Glutamatergic neuron (in vitro differentiated cells): Measurements from ENCODE around the gene PCBD2. TPM values are rescaled to one million over a fixed set of nuclear protein-coding genes. Genes with fewer than 3 reads are reported as not detected.
"Not testable (repeated sequence)": the region's sequence is repeated elsewhere in the genome, so short reads cannot be mapped to it uniquely, and the experiment has no call there.

Experiments used
- DNase-seq: peaks from one replicate; pipeline ENCODE4 v3.0.0; 2022
- H3K27ac Mint-ChIP-seq: one replicate; pipeline ENCODE4 v1.8.0; 2020; ENCODE audit warnings: mild to moderate bottlenecking, mixed read lengths, inconsistent platforms; ENCODE audit not compliant: unreplicated experiment
- H3K27me3 Mint-ChIP-seq: one replicate; pipeline ENCODE4 v1.8.0; 2020; ENCODE audit warnings: mild to moderate bottlenecking, moderate library complexity, mixed read lengths, inconsistent platforms; ENCODE audit not compliant: unreplicated experiment
- H3K36me3 Mint-ChIP-seq: one replicate; pipeline ENCODE4 v1.8.0; 2020; ENCODE audit warnings: mild to moderate bottlenecking, mixed read lengths, inconsistent platforms; ENCODE audit not compliant: unreplicated experiment
- H3K4me1 Mint-ChIP-seq: one replicate; pipeline ENCODE4 v1.8.0; 2020; ENCODE audit warnings: mild to moderate bottlenecking, low read depth, mixed read lengths, inconsistent platforms; ENCODE audit not compliant: unreplicated experiment
- H3K4me3 Mint-ChIP-seq: one replicate; pipeline ENCODE4 v1.8.0; 2020; ENCODE audit warnings: mild to moderate bottlenecking, mixed read lengths, inconsistent platforms; ENCODE audit not compliant: unreplicated experiment
- H3K9me3 Mint-ChIP-seq: one replicate; pipeline ENCODE4 v1.8.0; 2020; ENCODE audit warnings: mild to moderate bottlenecking, moderate library complexity, mixed read lengths, inconsistent platforms; ENCODE audit not compliant: unreplicated experiment
- CTCF ChIP-seq: fragments of 200-600 bp; sonication (generic); IDR thresholded peaks from one replicate; pipeline ENCODE4 v1.5.0; 2021; ENCODE audit not compliant: partially characterized antibody, unreplicated experiment
- total RNA-seq: library from RNA; stranded (reverse); fragmentation: NEBNext Ultra II Directional; extraction: Animal tissue kit (Norgen Biotek cat#: 25700); gene quantifications from one replicate; pipeline ENCODE4 v1.2.1, GENCODE V29; 2021; ENCODE audit not compliant: unreplicated experiment

PCBD2 gene
- total RNA-seq, 1 donor from 2014 or later, result 9.9 TPM

GRCh38 chr5:134992148-134992547 lies 87.2 kb downstream of the PCBD2 start:
- H3K36me3 Mint-ChIP-seq, result peaks cover 5% of the 10 kb centered on the region
- H3K4me1 Mint-ChIP-seq, result no peaks in the 10 kb centered on the region
- H3K27ac Mint-ChIP-seq, result no peak overlapping the region
- no peak for DNase-seq
- H3K9me3 Mint-ChIP-seq, result no peaks in the 10 kb centered on the region
- no peak for TF ChIP-seq CTCF
- peaks cover 2% of the 10 kb centered on the region for H3K27me3 Mint-ChIP-seq
- H3K4me3 Mint-ChIP-seq, result no peak overlapping the region

GRCh38 chr5:134993161-134993560 lies 88.2 kb downstream of the PCBD2 start:
- no peak for TF ChIP-seq CTCF
- Mint-ChIP-seq H3K9me3 (no peaks in the 10 kb centered on the region), H3K4me1 (no peaks in the 10 kb centered on the region), H3K27me3 (peaks cover 9% of the 10 kb centered on the region), H3K36me3 (peaks cover 5% of the 10 kb centered on the region), H3K4me3 (no peak overlapping the region), H3K27ac (no peak overlapping the region)
- DNase-seq, result no peak

GRCh38 chr5:134994560-134995156 lies 89.7 kb downstream of the PCBD2 start:
- Mint-ChIP-seq H3K4me1 (no peaks in the 10 kb centered on the region), H3K9me3 (no peaks in the 10 kb centered on the region), H3K36me3 (peaks cover 5% of the 10 kb centered on the region), H3K4me3 (no peak overlapping the region), H3K27me3 (peaks cover 9% of the 10 kb centered on the region), H3K27ac (no peak overlapping the region)
- DNase-seq, result no peak
- TF ChIP-seq CTCF, result no peak

GRCh38 chr5:134995850-134996402 lies 91.0 kb downstream of the PCBD2 start:
- TF ChIP-seq CTCF, result no peak
- peaks cover 9% of the 10 kb centered on the region for H3K27me3 Mint-ChIP-seq
- no peaks in the 10 kb centered on the region for H3K9me3 Mint-ChIP-seq
- no peak overlapping the region for H3K27ac Mint-ChIP-seq
- no peak for DNase-seq
- H3K4me3 Mint-ChIP-seq, result no peak overlapping the region
- H3K4me1 Mint-ChIP-seq, result no peaks in the 10 kb centered on the region
- H3K36me3 Mint-ChIP-seq, result peaks cover 3% of the 10 kb centered on the region

- DNase-seq, result no peak
- Mint-ChIP-seq H3K36me3 (no peaks in the 10 kb centered on the region), H3K27ac (no peak overlapping the region), H3K27me3 (peaks cover 9% of the 10 kb centered on the region), H3K4me1 (no peaks in the 10 kb centered on the region), H3K4me3 (no peak overlapping the region), H3K9me3 (peaks cover 2% of the 10 kb centered on the region)
- no peak for TF ChIP-seq CTCF
Observed at GRCh38 chr5:134997015-134997414, 92.1 kb downstream of the PCBD2 start.

GRCh38 chr5:134998068-134998467 lies 93.1 kb downstream of the PCBD2 start:
- H3K4me3 Mint-ChIP-seq, H3K27me3 Mint-ChIP-seq, H3K27ac Mint-ChIP-seq, H3K4me1 Mint-ChIP-seq, H3K36me3 Mint-ChIP-seq, H3K9me3 Mint-ChIP-seq, DNase-seq: not testable (repeated sequence)
